Frontal cortex (tissue), 4 donors: ENCODE data around the gene KNCN. TPM values are rescaled to one million over a fixed set of nuclear protein-coding genes. Genes with fewer than 3 reads are reported as not detected.

ENCODE experiments used
- DNase-seq, 2 donors: peaks; one replicate each; pipeline ENCODE4 v3.0.0; 2012; ENCODE audit warnings: low spot score in 2 of 2
- FAIRE-seq: peaks from 2 replicates; lab custom pipeline; 2012; peaks lifted over from hg19 to GRCh38; lab: Jason Lieb, UNC
- total RNA-seq: library from RNA; depleted of rRNA; stranded (reverse); fragments of >200 nt; gene quantifications from one replicate; pipeline ENCODE4 v1.2.3, GENCODE V29; 2014
- donor health status: control.
- donor health status: control.
- donor health status: control.

The KNCN gene
- total RNA-seq = under 0.01 TPM

DNA sequence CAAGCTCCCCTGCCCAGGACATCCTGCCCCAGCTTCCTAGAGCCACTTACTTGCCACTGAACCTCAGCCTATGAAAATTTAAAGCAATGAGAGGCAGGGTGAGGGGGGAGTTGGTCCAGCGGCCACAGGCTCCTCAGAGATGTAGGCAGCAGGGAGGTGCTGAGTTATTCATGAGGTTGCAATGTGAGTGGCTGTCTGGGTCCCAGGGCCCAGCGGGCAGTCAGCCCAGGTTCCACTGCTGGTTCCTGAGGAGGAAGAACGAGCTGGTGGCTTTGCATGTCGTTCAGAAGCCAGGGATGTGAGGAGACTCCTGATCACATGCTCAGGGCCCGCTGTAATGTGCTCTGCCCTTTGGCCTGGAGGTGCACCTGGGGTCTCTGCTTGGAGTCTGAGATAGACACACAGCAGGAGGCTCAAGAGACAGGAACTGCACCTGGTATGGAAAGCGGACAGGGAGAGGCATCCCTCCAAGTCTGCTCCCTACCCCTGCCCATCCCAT is at the start of gene KNCN:
Gene KNCN (minus strand): TSS at position 51 of the 499 bp plus-strand sequence. CDS start 432 bp downstream, outside the sequence.
- DNase-seq (no peak), FAIRE-seq (no peak)

DNA sequence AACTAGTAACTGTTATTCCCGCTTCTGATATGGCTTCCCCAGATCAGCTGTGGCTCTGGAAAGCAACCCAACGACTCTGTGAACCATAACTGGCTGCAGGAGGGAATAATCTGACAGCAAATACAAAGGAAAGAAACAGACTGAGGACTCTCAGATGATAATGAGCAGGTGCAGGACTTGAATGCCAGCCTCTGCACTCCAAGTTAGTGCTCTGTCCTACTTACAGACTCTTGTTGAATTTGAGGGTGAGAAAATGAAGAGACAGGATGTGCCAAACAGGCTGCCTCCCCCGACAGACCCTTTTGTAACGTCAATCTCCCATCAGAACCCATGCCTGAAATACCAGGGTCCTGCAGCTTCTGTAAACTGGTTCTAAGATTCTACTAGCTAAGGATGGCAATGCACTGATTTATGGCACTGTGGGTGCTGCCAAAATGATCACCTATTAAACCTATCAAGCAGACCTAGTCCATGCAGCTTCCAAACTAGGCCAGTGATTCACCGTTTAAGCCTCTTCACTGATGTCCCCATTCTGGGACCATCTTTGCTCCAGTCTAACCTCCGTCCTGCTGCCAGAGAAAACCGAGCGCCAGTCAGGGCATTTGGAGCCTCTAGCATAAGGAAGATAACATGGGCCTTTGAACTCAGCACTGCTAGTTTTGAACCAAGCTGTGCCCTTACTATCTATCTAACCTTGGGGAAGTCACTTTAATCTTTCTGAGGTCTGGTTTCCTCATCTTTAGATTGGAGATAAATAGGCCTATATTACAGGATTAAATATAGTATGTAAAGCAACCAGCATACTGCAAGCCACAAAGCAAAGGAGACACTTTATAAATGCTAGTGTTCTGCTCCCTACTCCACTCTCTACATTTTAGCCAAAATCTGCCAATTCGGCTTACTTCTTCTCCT is 47.9 kb upstream of the KNCN start:
- DNase-seq = no peak
- no peak for FAIRE-seq

DNA sequence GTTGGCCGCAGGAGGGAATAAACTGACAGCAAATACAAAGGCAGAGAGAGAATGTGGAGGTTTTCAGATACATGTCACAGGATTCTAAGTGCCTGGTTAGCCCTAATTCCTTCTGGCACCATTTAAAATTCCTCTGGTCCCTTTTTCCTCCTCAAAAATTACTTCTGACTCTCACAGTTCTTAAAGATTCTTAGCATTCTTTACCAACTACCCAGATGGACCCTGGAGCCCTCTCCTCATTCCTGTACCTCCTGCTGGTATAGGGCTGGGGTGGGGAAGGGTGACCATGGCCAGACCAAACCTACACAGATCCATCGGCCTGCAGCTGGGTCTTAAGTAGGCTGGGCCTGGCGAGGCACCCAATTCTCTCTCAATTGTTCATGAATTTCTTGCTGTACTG is 45.4 kb upstream of the KNCN start:
- no peak for FAIRE-seq
- DNase-seq = no peak

DNA sequence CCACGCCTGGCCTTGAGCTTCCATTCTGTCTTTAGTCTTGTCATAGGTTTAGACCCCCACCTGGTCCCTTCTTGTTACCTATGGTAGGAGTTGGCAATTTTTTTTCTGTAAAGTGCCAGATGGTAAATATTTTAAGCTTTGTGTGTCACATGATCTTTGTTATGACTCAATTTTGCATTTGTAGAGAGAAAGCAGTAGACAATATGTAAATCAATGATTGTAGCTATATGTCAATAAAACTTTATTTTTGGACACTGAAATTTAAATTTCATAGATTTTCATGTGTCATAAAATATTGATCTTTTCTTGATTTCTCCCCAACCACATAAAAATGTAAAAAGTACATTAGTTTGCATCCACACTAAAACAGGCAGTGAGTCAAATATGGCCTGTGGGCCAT is 44.6 kb upstream of the KNCN start:
- DNase-seq = no peak
- FAIRE-seq = no peak

DNA sequence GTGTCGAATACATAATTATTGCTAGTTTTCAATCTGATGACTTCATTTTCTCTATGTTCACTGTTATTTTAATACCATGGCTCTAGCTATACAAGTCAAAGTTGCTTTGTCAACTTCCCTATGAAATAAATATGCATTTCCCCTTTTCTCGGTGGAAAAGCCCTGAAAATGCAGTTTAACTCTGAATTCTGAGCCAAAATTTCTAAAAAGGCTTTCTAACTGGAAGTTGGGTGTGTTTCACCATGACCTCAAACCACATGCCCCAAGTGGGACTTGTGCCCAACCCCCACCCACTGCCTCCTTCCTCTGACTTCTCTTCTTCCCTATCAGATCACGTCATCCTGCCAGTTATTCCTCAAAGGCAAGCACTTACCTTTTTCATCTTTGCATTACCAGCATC is 43.7 kb upstream of the KNCN start:
- no peak for FAIRE-seq
- DNase-seq = no peak

DNA sequence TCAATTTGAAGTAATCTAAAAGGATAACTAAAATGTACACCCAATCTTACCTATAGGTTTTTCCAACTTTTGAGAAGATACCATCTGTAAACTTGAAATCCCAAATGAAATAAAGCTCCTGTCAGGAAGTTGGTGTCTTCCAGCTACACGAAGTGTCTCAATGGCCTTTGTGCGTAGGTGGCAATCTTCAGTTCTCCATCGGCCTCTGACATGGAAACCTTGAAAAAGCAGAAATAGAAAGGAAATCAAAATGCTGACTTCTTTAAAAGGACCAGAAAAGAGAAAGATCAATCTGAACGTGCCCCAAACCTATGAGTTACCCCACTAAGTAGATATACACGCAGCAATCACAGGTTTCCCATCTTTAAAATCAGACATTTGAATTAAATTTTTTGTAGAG is 42.6 kb upstream of the KNCN start:
- FAIRE-seq (no peak), DNase-seq (no peak)

DNA sequence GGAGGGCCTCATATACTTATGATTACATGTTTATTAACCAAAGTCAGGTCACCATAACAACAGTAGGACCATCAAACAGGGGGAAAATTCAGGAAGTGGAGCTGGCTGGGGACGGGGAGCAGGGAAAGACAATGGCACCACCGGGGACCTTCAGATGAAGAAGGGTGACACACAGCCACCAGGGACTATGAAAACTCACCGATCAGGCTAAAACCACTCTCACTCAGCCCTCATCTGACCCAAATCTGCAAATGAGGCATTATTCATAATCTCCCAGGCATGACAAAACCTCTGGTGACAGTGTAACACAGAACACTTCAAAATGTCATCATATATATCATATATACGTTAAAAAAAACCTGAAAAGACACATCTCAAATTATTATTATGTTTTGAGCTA is 41.4 kb upstream of the KNCN start:
- DNase-seq (no peak), FAIRE-seq (no peak)

DNA sequence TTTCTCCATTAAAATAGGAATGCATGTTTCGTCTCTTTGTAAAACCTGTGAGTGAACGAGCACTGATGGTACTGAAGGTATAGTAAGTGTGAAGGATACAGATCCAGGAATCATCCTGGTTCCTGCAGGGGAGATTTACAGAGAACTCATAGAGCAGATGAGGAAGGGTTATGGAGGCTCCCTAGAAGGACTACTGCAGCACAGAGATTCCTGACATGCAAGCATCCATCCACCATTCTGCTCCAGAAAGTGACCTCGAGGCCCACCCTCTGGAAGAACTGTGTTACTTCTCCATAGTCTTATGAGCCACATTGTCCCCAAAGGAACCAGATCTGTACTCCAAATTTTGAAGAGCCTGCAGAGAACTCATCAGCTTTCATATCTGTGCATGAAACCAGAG is 38.1 kb upstream of the KNCN start:
- DNase-seq (no peak), FAIRE-seq (no peak)

DNA sequence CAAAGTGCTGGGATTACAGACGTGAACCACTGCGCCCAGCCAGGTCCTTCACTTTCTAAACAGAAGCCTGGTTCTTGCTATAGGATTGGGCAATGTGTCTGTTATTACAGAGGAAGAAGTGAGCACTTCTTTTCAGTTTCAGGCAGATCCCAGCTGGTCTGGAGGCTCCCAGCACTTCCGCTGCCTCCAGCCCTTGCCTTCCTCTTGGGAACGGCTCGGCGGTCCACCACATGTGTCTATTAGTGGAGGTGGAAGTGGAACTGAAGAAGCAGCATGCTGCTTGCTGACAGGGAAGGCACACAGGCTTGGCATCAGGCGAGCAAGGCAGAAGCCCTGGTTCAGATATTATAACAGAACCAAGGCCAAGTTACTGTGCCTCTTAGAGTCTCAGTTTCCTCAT is 35.6 kb upstream of the KNCN start:
- DNase-seq = no peak

DNA sequence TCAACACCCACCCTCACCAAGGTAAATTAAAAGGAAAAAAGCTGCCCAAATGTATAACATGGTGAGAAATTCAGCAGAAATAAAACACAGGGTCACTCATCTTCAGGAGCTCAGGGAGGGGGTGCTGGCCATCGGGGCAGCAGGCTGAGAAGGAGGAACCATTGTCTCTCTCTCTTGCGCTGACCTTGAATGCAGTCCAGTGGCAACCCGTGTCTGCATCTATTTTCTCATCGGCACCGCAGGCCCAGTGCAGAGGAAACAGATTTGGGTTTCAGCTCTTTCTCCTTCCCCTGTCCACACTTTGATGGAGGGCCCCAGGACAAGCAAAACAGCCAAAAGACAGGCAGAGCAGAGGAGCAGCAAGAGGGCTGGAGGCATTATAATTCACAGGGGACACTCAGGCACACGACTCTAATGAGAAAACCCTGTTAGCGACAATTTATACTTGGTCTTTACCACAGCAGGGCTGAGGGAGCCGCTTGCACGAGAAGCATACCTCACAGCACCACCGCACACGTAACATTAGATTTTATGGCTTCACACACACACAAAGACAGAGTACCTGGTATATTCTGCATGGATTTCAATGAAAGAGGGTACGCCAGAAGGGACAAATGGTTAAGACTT is 34.0 kb upstream of the KNCN start:
- DNase-seq (no peak), FAIRE-seq (no peak)

More for the DNA sequence above, 35.6 kb upstream of the KNCN start:
- FAIRE-seq = no peak

DNA sequence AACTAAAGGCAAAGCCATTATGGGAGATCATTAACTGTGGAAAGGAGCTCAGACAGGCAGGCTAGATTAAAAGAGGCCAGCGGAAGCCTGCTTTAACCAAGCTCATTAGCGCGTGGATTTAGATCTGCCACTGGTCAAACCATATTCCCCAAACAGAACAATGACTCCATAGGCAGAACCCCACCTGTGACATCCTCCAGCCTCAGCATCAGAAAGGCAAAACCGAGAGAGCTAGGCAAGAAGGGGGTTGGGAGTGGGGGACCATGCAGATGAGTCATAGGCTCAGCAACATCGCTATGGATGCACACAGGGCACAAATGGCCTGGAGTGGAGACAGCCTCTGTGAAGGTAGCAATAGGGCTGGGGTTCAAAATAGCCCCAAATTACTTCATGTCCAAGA is 32.0 kb upstream of the KNCN start:
- FAIRE-seq (no peak), DNase-seq (no peak)

DNA sequence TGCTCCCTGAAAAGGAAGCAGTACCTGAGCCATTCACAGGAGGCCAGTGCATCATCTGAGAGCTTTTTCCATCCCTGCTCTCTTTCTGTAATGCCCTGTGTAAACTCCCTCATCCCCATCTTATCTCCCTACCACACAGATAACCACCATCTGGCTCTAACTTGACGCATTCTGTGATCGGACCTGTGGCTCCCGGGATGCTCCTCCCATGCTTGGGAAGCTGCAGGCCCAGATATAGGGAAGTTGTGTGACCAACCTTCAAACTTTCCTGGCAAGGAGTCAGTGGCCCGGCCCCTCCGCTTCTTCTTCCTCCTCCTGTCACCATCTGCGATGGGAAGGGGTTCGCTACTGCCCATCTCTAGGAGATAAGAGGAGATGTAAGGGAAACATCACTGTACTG is 31.5 kb upstream of the KNCN start:
- no peak for DNase-seq
- FAIRE-seq = no peak

DNA sequence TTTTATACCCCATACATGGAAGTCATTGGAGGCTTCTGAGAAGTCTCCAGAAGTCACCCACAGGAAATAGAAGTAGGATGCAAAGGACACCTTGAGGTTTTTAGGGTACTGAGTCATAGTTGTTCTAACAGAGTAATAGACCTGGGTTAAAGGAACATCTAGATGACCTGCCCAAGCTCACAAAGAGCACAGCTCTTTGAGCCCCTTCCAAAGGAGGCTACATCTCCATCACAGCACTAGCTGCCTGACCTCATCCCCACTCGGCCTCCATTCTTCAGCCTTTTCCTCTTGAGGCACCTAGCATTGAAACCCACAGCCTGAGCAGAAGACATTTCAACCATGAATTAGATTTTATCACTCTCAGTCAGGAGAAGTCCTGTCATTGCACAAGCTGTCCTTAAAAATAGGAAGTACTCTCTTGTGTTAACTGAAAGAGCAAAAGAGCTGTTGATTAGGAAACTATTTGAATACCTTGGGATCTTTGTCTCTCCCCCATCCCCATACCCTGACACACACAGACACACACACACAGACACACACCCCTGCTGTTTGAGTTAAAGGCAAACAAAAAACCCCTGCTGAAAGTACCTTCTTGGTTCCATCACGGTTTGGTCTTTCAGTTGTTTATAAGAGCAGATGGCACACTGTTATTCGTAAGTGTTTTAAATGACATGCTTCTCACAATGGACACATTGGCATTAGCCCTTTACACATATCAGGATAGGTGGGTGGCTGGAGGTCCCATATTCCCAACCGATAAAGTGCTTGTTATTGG is 30.4 kb upstream of the KNCN start:
- DNase-seq (no peak), FAIRE-seq (no peak)

DNA sequence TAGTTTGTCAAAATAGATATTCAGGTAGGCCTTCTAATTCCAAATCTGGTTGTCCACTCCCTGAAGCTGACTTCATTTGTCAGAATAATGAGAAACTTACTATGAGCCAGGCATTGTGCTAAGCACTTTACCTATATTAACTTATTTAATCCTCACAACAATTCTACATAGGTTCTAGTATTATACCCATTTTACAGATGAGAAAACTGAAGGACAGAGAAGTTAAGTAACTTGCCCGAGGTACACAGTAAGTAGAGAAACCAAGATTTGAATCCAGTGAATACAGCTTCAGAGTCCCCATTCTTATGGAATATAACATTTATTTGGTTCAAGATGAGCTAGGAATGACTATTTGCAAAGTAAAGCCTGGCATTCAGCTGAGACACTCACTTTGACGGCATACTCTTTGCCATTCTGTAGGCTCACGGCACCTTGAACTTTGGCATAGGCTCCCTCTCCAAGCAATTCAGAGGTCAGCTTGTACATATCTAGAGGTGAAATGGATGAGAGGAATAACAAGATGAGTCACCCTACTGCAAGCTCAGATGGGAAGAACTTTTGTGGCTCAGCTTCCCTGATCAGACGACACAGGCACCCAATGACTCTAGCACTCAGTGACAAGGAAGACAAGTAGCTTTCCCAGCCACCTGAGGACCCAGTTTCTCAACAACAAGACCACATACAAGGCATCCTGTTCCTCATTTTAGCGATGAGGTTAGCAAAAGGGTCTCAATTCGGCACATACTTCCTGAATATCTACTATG is 28.9 kb upstream of the KNCN start:
- FAIRE-seq (no peak), DNase-seq (no peak)

DNA sequence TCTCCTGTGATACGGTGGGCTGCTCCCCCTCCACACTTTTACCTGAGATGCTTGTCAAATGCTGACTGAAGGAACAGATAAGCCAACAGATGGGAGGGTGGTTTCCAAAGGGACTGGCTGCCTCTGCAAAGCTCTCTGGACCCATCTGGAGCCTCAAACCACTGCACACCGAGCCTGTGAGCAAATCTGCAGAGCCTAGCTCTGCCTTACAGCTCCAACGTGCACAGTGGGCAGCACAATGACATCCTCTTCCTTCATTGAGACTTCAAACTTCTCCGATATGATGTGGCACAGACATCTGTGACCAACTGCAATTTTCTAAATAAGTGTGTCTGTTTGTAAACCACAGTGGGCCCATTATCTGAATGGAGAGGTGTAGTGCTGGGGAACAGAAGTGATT is 26.2 kb upstream of the KNCN start:
- FAIRE-seq (no peak), DNase-seq (no peak)

DNA sequence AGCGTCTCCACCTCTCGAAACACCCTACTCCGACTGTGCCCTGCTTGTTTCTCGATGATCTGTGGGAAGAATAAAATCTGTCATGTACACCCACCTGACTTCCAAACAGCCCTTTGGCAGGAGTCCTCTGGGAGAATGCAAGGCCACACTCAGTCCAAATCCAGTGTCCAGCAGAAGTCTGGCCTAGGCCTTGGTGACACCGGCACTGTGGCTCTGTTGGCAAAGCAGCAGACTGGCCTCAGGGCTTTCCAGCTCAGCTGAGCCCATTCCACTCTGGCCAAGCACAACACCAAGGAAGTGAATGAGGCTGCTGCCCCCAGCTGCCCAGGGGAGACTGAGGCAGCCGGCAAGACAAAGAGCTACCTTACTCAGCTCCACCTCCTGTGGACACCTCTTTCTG is 25.1 kb upstream of the KNCN start:
- no peak for DNase-seq
- no peak for FAIRE-seq

DNA sequence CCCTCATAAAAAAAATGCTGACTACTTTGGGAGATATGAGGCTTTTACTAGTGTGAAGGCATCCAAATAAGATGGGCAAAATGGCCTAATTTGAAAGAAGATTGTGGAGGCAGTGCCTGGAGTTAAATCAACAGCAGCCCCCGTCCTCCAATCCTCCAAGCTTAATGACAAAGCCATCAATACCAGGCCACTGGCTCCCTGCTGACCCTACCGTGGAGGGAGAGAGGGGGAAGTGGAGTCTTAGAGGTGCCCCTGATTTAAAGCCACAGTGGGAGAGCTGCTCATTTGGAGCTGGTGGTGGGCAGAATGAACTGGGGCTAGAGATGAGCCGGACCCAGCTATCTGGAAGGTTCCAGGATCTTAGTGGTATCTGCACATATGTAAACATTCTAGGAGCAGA is 24.3 kb upstream of the KNCN start:
- DNase-seq (no peak), FAIRE-seq (no peak)

DNA sequence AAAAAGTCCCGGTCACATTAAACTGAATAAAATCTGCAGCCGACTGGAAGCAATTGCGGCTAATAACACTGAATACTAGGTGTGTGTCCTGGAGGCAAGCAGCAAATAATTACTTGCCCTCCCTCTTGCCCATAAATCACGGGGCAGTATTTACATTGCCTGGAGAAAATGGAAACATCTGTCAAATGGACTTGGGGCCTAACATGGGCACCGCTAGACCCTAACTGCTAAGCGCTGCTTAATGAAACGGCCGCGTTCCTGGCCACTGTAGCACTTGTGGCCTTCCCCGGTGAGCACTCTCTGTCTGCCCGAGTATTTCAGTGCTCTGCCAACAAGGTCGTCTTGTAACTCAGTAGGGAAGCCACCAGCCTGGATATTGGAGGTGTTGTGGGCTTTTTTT is 23.9 kb upstream of the KNCN start:
- FAIRE-seq (no peak), DNase-seq (no peak)

DNA sequence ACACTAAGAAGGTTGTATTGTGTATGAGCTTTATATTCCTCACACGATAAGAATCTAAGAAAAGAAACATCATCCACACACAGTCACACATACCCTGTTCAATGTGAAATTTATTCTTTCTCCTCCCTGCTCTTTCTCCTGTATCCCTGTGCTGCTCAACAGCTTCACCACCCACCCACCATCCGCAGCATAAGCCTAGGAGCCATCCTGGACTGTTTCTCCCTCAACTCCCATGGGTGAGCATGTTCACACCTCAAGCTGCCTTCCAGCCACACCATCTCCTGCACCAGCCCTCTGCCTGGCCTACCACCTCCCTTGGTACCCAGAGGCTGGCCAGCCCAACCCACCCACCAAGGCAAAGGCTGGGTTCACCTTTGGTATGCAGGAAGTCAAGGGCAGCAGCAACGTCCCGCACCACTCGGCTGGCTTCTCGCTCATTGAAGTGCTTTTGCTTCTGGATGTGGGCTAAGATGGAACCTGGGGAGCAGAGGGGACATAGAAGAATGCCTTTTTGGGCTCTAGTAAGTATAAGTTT is 20.3 kb upstream of the KNCN start:
- FAIRE-seq (no peak), DNase-seq (no peak)
